GM23338 (cell line): ENCODE results near the gene LPCAT3.

Experiments used
- CTCF ChIP-seq, 2 experiments: fragments of 200-600 bp in 1 of 2; sonication (generic) in 1 of 2; conservative IDR thresholded peaks; 2 replicates each; pipeline versions ENCODE4 v1.5.1 to v1.6.1; 2016 to 2017; ENCODE audit warnings: antibody characterized with exemption in 2 of 2, low read depth in 2 of 2, mild to moderate bottlenecking in 2 of 2, moderate library complexity in 1 of 2
- EZH2 ChIP-seq: fragments of 200-600 bp; sonication (generic); IDR thresholded peaks from one replicate; pipeline ENCODE4 v1.8.0; 2017; ENCODE audit warnings: antibody characterized with exemption, mild to moderate bottlenecking, low read depth; ENCODE audit not compliant: unreplicated experiment

- TF ChIP-seq CTCF (conservative IDR thresholded peaks at IDR 0.05; ENCODE audit: low read depth in 2 of 2) (no peak), EZH2 (no peak)
These were observed 48.8 kb upstream of the LPCAT3 start for GRCh38 chr12:7067096-7067495.
